ENCODE results near the gene LEF1.

GRCh38 chr4:108168160-108168670 lies 517 bp downstream of the LEF1 start:
- TF ChIP-seq EZH2 (IDR thresholded peaks at IDR 0.05), result no peak
- TF ChIP-seq, protein P1, sequence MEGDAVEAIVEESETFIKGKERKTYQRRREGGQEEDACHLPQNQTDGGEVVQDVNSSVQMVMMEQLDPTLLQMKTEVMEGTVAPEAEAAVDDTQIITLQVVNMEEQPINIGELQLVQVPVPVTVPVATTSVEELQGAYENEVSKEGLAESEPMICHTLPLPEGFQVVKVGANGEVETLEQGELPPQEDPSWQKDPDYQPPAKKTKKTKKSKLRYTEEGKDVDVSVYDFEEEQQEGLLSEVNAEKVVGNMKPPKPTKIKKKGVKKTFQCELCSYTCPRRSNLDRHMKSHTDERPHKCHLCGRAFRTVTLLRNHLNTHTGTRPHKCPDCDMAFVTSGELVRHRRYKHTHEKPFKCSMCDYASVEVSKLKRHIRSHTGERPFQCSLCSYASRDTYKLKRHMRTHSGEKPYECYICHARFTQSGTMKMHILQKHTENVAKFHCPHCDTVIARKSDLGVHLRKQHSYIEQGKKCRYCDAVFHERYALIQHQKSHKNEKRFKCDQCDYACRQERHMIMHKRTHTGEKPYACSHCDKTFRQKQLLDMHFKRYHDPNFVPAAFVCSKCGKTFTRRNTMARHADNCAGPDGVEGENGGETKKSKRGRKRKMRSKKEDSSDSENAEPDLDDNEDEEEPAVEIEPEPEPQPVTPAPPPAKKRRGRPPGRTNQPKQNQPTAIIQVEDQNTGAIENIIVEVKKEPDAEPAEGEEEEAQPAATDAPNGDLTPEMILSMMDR (IDR thresholded peaks at IDR 0.05), result no peak
- peak; percentile 15 for TF ChIP-seq EZH2phosphoT487 (IDR thresholded peaks at IDR 0.05)

Data from neural progenitor cell (in vitro differentiated cells).